Jurkat, Clone E6-1 (cell line): ENCODE measurements around the gene AZU1.
"Not testable (repeated sequence)": the region's sequence is repeated elsewhere in the genome, so short reads cannot be mapped to it uniquely, and the experiment has no call there.

ENCODE experiments used
- DNase-seq: peaks from one replicate; pipeline ENCODE4 v3.0.0-alpha.2; 2011; ENCODE audit warnings: low read depth, low spot score
- H3K4me3 ChIP-seq: 2 replicates; pipeline ENCODE4 v1.5.1; 2011; ENCODE audit warnings: mild to moderate bottlenecking, low read length, control low read depth, moderate library complexity

Gene AZU1

DNA sequence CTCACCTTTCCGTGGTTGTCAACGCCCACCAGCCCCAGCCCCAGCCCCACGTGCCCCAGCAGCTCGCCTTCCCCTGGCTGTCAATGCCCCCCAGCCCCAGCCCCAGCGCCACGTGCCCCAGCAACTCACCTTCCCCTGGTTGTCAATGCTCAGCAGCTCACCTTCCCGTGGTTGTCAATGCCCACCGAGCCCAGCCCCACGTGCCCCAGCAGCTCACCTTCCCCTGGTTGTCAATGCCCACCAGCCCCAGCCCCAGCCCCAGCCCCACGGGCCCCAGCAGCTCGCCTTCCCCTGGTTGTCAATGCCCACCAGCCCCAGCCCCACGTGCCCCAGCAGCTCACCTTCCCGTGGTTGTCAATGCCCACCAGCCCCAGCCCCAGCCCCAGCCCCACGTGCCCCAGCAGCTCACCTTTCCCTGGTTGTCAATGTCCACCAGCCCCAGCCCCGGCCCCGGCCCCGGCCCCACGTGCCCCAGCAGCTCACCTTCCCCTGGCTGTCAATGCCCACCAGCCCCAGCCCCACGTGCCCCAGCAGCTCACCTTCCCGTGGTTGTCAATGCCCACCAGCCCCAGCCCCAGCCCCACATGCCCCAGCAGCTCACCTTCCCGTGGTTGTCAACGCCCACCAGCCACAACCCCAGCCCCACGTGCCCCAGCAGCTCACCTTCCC is 50.5 kb downstream of the AZU1 start:
- not testable (repeated sequence) for DNase-seq, H3K4me3 ChIP-seq

- not testable (repeated sequence) for H3K4me3 ChIP-seq
These were observed 51.3 kb downstream of the AZU1 start for GRCh38 chr19:878751-879561.

DNA sequence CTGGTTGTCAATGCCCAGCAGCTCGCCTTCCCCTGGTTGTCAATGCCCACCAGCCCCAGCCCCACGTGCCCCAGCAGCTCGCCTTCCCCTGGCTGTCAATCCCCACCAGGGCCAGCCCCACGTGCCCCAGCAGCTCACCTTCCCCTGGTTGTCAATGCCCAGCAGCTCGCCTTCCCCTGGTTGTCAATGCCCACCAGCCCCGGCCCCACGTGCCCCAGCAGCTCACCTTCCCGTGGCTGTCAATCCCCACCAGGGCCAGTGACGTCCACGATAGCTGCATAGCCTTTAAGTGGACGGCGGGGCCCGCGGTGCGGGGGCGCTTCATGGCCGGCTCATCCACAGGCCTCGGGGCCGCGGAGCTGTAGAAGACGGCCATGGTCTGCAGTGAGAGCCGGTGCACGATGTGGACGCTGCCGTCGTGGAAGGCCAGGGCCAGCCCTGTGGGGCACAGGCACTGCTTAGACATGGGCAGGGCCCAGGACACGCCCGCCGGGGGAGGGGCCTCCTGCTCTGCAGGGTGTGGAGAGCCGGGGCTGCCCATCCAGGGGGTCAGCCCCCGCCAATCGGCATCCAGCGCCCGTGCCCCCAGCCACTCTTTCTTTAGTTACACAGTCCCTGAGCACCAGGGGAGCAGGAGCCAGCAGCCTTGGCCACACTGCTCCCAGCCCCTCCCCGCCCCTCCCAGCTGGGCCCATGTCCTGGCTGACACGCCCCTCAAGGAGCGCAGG is 52.2 kb downstream of the AZU1 start:
- H3K4me3 ChIP-seq, result no peak overlapping the region
- DNase-seq, result no peak

More at GRCh38 chr19:878751-879561, 51.3 kb downstream of the AZU1 start:
- DNase-seq, result not testable (repeated sequence)
